HEK293 (cell line): ENCODE data around the gene HS1BP3.

Experiments used
- KLF10 ChIP-seq: fragments of 450-650 bp; IDR thresholded peaks from 2 replicates; pipeline ENCODE4 v1.5.1; 2018; ENCODE audit warnings: missing biosample characterization, mild to moderate bottlenecking, missing genetic modification characterization
- TCF7L2 ChIP-seq: IDR thresholded peaks from 2 replicates; pipeline ENCODE4 v1.6.1; 2011; ENCODE audit warnings: low read depth, mild to moderate bottlenecking, inconsistent platforms, low read length, moderate library complexity, borderline replicate concordance
- ZBTB44 ChIP-seq: fragments of 450-650 bp; IDR thresholded peaks from 2 replicates; pipeline ENCODE4 v1.5.1; 2018; ENCODE audit warnings: missing biosample characterization, mild to moderate bottlenecking, missing genetic modification characterization
- ZNF121 ChIP-seq: fragments of 450-650 bp; formaldehyde crosslinking; IDR thresholded peaks from 2 replicates; pipeline ENCODE4 v1.5.1; 2016; ENCODE audit warnings: missing biosample characterization, missing genetic modification characterization
- ZNF132 ChIP-seq: fragments of 450-650 bp; formaldehyde crosslinking; IDR thresholded peaks from 2 replicates; pipeline ENCODE4 v1.5.1; 2017; ENCODE audit warnings: missing biosample characterization, missing genetic modification characterization, borderline replicate concordance
- ZNF214 ChIP-seq: fragments of 450-650 bp; formaldehyde crosslinking; IDR thresholded peaks from 2 replicates; pipeline ENCODE4 v1.5.1; 2017; ENCODE audit warnings: missing biosample characterization, mild to moderate bottlenecking, missing genetic modification characterization, borderline replicate concordance
- ZNF274 ChIP-seq, 2 experiments: fragments of 200-500 bp in 1 of 2; fragments of 450-650 bp in 1 of 2; sonication (Bioruptor generic) in 1 of 2; formaldehyde crosslinking in 1 of 2; IDR thresholded peaks; 2 replicates each; pipeline versions ENCODE4 v1.5.1 to v1.6.1; 2014 to 2016; ENCODE audit warnings: borderline replicate concordance in 1 of 2, inconsistent platforms in 1 of 2, low read length in 1 of 2, missing biosample characterization in 1 of 2, missing genetic modification characterization in 1 of 2
- ZNF391 ChIP-seq: fragments of 450-650 bp; formaldehyde crosslinking; IDR thresholded peaks from 2 replicates; pipeline ENCODE4 v1.5.1; 2016; ENCODE audit warnings: low read depth, missing biosample characterization, missing genetic modification characterization, borderline replicate concordance
- ZNF521 ChIP-seq: fragments of 450-650 bp; formaldehyde crosslinking; IDR thresholded peaks from 2 replicates; pipeline ENCODE4 v1.5.1; 2017; ENCODE audit warnings: missing biosample characterization, mild to moderate bottlenecking, missing genetic modification characterization
- ZNF707 ChIP-seq: fragments of 450-650 bp; formaldehyde crosslinking; IDR thresholded peaks from 2 replicates; pipeline ENCODE4 v1.5.1; 2016; ENCODE audit warnings: missing biosample characterization, missing genetic modification characterization
- TF ChIP-seq, protein P1 (sequence below): fragments of 450-650 bp; formaldehyde crosslinking; IDR thresholded peaks from 2 replicates; pipeline ENCODE4 v1.5.1; 2016; ENCODE audit warnings: missing biosample characterization, missing genetic modification characterization
- TF ChIP-seq, protein P2 (sequence below): fragments of 450-650 bp; formaldehyde crosslinking; conservative IDR thresholded peaks from 2 replicates; pipeline ENCODE4 v1.5.1; 2016; ENCODE audit warnings: low read depth, missing biosample characterization, missing genetic modification characterization
- TF ChIP-seq, protein P3 (sequence below): fragments of 450-650 bp; formaldehyde crosslinking; IDR thresholded peaks from 2 replicates; pipeline ENCODE4 v1.5.1; 2016; ENCODE audit warnings: missing biosample characterization, missing genetic modification characterization
- TF ChIP-seq, protein P4 (sequence below): fragments of 450-650 bp; formaldehyde crosslinking; IDR thresholded peaks from 2 replicates; pipeline ENCODE4 v1.5.1; 2016; ENCODE audit warnings: missing biosample characterization, missing genetic modification characterization

DNA sequence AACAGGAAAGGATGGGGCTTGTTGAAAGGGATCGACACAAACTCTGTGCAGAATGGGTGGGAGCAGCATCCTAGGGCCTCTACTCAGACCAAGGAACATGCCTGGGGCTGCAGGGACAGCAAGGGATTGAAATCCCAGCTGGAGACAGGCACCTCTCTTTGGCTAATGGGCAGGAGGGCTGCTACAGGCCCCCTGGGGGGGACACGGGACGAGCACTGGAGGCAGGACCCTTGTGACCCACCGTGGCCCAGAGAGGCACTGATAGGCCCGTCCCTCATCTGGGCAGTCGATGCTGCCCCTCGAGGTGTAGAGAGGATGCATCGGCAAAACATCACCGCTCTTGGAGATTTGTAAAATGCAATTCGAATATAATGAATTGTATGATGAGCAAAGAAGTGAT lies 5.1 kb downstream of the HS1BP3 start:
- TF ChIP-seq, protein P1, sequence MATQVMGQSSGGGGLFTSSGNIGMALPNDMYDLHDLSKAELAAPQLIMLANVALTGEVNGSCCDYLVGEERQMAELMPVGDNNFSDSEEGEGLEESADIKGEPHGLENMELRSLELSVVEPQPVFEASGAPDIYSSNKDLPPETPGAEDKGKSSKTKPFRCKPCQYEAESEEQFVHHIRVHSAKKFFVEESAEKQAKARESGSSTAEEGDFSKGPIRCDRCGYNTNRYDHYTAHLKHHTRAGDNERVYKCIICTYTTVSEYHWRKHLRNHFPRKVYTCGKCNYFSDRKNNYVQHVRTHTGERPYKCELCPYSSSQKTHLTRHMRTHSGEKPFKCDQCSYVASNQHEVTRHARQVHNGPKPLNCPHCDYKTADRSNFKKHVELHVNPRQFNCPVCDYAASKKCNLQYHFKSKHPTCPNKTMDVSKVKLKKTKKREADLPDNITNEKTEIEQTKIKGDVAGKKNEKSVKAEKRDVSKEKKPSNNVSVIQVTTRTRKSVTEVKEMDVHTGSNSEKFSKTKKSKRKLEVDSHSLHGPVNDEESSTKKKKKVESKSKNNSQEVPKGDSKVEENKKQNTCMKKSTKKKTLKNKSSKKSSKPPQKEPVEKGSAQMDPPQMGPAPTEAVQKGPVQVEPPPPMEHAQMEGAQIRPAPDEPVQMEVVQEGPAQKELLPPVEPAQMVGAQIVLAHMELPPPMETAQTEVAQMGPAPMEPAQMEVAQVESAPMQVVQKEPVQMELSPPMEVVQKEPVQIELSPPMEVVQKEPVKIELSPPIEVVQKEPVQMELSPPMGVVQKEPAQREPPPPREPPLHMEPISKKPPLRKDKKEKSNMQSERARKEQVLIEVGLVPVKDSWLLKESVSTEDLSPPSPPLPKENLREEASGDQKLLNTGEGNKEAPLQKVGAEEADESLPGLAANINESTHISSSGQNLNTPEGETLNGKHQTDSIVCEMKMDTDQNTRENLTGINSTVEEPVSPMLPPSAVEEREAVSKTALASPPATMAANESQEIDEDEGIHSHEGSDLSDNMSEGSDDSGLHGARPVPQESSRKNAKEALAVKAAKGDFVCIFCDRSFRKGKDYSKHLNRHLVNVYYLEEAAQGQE (tag by site-specific recombination) = no peak
- no peak for TF ChIP-seq ZNF132
- no peak for TF ChIP-seq ZNF121 (tag by site-specific recombination)
- no peak for TF ChIP-seq TCF7L2
- TF ChIP-seq ZNF521 (tag by site-specific recombination) = no peak
- TF ChIP-seq ZNF274 (IDR thresholded peaks at IDR 0.05; ENCODE audit: low read length) = no peak
- no peak for TF ChIP-seq ZNF274 (tag by site-specific recombination; IDR thresholded peaks at IDR 0.05; ENCODE audit: borderline replicate concordance)
- TF ChIP-seq, protein P2, sequence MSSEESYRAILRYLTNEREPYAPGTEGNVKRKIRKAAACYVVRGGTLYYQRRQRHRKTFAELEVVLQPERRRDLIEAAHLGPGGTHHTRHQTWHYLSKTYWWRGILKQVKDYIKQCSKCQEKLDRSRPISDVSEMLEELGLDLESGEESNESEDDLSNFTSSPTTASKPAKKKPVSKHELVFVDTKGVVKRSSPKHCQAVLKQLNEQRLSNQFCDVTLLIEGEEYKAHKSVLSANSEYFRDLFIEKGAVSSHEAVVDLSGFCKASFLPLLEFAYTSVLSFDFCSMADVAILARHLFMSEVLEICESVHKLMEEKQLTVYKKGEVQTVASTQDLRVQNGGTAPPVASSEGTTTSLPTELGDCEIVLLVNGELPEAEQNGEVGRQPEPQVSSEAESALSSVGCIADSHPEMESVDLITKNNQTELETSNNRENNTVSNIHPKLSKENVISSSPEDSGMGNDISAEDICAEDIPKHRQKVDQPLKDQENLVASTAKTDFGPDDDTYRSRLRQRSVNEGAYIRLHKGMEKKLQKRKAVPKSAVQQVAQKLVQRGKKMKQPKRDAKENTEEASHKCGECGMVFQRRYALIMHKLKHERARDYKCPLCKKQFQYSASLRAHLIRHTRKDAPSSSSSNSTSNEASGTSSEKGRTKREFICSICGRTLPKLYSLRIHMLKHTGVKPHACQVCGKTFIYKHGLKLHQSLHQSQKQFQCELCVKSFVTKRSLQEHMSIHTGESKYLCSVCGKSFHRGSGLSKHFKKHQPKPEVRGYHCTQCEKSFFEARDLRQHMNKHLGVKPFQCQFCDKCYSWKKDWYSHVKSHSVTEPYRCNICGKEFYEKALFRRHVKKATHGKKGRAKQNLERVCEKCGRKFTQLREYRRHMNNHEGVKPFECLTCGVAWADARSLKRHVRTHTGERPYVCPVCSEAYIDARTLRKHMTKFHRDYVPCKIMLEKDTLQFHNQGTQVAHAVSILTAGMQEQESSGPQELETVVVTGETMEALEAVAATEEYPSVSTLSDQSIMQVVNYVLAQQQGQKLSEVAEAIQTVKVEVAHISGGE (tag by site-specific recombination) = no peak
- TF ChIP-seq ZBTB44 (tag by site-specific recombination) = no peak
- TF ChIP-seq ZNF214 = no peak
- TF ChIP-seq, protein P3, sequence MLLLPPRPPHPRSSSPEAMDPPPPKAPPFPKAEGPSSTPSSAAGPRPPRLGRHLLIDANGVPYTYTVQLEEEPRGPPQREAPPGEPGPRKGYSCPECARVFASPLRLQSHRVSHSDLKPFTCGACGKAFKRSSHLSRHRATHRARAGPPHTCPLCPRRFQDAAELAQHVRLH (tag by site-specific recombination) = no peak
- TF ChIP-seq, protein P4, sequence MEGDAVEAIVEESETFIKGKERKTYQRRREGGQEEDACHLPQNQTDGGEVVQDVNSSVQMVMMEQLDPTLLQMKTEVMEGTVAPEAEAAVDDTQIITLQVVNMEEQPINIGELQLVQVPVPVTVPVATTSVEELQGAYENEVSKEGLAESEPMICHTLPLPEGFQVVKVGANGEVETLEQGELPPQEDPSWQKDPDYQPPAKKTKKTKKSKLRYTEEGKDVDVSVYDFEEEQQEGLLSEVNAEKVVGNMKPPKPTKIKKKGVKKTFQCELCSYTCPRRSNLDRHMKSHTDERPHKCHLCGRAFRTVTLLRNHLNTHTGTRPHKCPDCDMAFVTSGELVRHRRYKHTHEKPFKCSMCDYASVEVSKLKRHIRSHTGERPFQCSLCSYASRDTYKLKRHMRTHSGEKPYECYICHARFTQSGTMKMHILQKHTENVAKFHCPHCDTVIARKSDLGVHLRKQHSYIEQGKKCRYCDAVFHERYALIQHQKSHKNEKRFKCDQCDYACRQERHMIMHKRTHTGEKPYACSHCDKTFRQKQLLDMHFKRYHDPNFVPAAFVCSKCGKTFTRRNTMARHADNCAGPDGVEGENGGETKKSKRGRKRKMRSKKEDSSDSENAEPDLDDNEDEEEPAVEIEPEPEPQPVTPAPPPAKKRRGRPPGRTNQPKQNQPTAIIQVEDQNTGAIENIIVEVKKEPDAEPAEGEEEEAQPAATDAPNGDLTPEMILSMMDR (tag by site-specific recombination) = no peak
- TF ChIP-seq ZNF707 (tag by site-specific recombination) = no peak
- no peak for TF ChIP-seq ZNF391
- no peak for TF ChIP-seq KLF10 (tag by site-specific recombination)
